ENCODE data around the gene MGST1. TPM values are rescaled to one million over a fixed set of nuclear protein-coding genes. Genes with fewer than 3 reads are reported as not detected.

MGST1 gene
- 100 to 1,000 TPM; 203 to 357 TPM for total RNA-seq
- polyA plus RNA-seq (2013, experiment 1 of 2): 209 TPM
- polyA plus RNA-seq (2013, experiment 2 of 2): 188 TPM
- long read RNA-seq, experiment 1, transcript MGST1-219 (1 exons, 1,842 nt): minor isoform, 11 of 175 reads
- long read RNA-seq, experiment 1, transcript MGST1-205 (4 exons, 914 nt): major isoform, 108 of 175 reads
- long read RNA-seq, experiment 1, partial matches to known transcripts: 34 of 175 reads
- long read RNA-seq, experiment 1, other reads (novel, unspliced or antisense): 15 of 175 reads
- long read RNA-seq, experiment 2, transcript MGST1-205 (4 exons, 914 nt): major isoform, 118 of 131 reads
- long read RNA-seq, experiment 2, partial matches to known transcripts: 1 of 131 reads
- long read RNA-seq, experiment 2, other reads (novel, unspliced or antisense): 8 of 131 reads
- long read RNA-seq, experiment 3, transcript MGST1-205 (4 exons, 914 nt): major isoform, 314 of 350 reads
- long read RNA-seq, experiment 3, partial matches to known transcripts: 8 of 350 reads
- long read RNA-seq, experiment 3, other reads (novel, unspliced or antisense): 21 of 350 reads
- long read RNA-seq, experiment 4, transcript MGST1-205 (4 exons, 914 nt): major isoform, 940 of 1,026 reads
- long read RNA-seq, experiment 4, partial matches to known transcripts: 1 of 1,026 reads
- long read RNA-seq, experiment 4, other reads (novel, unspliced or antisense): 74 of 1,026 reads

DNA sequence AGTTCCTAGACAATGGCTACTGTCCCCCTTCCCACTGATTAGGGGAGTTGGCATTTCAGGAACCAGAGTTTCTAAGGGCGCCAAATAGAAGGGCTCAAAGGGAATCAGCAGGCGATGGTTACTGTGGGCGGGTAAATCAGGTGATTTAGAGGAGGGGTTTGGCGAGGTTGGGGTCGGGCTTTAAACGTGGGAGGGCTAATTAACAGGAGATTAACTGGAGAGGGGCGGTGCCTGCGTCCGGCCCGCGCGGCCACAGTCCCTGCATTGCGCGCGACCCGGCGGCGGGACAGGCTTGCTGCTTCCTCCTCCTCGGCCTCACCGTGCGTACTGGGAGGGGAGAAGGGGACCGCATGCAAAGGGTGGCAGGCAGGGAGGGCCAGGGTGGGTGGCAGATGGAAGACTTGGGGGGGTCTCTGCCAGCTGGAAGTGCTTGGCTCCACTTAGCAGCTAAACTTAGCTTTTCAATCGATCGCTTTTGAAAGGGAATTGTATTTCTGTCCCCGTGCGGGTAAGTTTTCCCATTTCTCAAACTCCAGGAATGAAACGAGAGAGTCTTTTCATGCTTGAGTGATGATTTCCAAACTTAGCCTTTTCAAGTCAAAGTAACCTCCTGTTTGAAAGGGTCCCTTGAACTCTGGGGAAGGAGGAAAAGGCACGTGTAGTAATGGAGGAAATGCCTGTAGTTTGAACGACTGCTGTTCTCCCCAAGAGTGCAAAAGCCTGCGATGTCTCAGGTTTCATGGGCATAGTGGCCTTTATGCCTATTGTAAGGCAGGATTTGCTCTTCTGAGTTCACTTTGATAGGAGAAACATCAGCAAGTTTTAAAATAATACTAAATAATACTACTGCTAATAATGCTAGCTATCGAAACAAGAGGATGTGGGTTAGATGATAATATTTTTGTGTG, at the start of gene MGST1:
TSS of gene MGST1 (plus strand) at position 255 of the 908 bp plus-strand sequence. CDS start 6,608 bp downstream, outside the sequence.
- Histone ChIP-seq H3K27me3 (ENCODE audit: control insufficient read depth, insufficient read depth, low read length, poor library complexity, severe bottlenecking) (no peaks in the 10 kb centered on the region), H3K36me3 (ENCODE audit: control insufficient read depth, insufficient read depth, low read length) (peaks cover 14% of the 10 kb centered on the region), H3K4me3 (ENCODE audit: low read length) (peak within 1 kb of the TSS; percentile 91), H3K4me1 (ENCODE audit: control insufficient read depth, insufficient read depth, low read length) (peaks cover 4% of the 10 kb centered on the region), H3K27ac (ENCODE audit: low read depth, low read length) (peak within 1 kb of the TSS; percentile 15), H3K9ac (ENCODE audit: extremely low read depth, low read length, poor library complexity, severe bottlenecking) (peak within 1 kb of the TSS; percentile 66), H3K9me3 (ENCODE audit: control insufficient read depth, low read length) (no peaks in the 10 kb centered on the region)
- peak; percentile 98 for DNase-seq
- H3K4me1 Mint-ChIP-seq: peaks cover 38% of the 10 kb centered on the region
- TF ChIP-seq CTCF (conservative IDR thresholded peaks at IDR 0.05): no peak
- H3K27me3 Mint-ChIP-seq (ENCODE audit: insufficient read depth): no peaks in the 10 kb centered on the region
- peaks cover 3% of the 10 kb centered on the region for H3K9me3 Mint-ChIP-seq
- H3K36me3 Mint-ChIP-seq (ENCODE audit: low read depth): peaks cover 26% of the 10 kb centered on the region
- H3K4me3 Mint-ChIP-seq: peak within 1 kb of the TSS; percentile 88
- H3K27ac Mint-ChIP-seq: peak within 1 kb of the TSS; percentile 91
- WGBS, 2 experiments (ENCODE audit: insufficient coverage in 1 of 2, insufficient read length in 1 of 2): 0% methylated on average over 8 to 31 of the region's 31 CpGs

DNA sequence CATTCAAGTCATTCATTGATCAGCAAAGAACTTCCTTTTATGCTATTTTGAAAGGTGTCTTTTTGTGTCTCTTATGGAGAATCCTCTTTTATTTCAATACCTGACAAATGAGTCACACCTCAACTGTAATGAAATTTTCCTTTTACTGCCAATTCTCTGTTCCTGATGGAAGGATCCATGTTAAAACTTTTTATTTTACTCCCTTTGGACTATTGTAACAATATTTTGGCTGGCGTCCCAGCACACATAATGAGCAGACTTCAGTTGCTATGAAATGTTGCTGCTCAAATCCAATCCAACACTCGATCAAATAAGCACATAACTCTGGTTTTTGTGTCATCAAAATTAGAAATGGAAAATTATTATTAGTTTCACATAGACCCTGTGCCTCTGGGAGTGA, 48.0 kb upstream of the MGST1 start:
- no peak overlapping the region for H3K9ac ChIP-seq (ENCODE audit: extremely low read depth, low read length, poor library complexity, severe bottlenecking)
- Mint-ChIP-seq H3K27ac (peak overlapping the region; percentile 65), H3K27me3 (ENCODE audit: insufficient read depth) (no peaks in the 10 kb centered on the region), H3K4me3 (no peak overlapping the region), H3K4me1 (peaks cover 9% of the 10 kb centered on the region), H3K9me3 (no peaks in the 10 kb centered on the region), H3K36me3 (ENCODE audit: low read depth) (no peaks in the 10 kb centered on the region)
- DNase-seq: no peak
- no peaks in the 10 kb centered on the region for H3K27me3 ChIP-seq (ENCODE audit: control insufficient read depth, insufficient read depth, low read length, poor library complexity, severe bottlenecking)
- H3K36me3 ChIP-seq (ENCODE audit: control insufficient read depth, insufficient read depth, low read length): no peaks in the 10 kb centered on the region
- no peaks in the 10 kb centered on the region for H3K9me3 ChIP-seq (ENCODE audit: control insufficient read depth, low read length)
- no peak overlapping the region for H3K4me3 ChIP-seq (ENCODE audit: low read length)
- 85% methylated on average over 2 of the region's 2 CpGs; no CpG with 5 or more reads in 1 of the 2 experiments for WGBS, 2 experiments (ENCODE audit: insufficient coverage in 1 of 2, insufficient read length in 1 of 2)
- no peaks in the 10 kb centered on the region for H3K4me1 ChIP-seq (ENCODE audit: control insufficient read depth, insufficient read depth, low read length)
- no peak for TF ChIP-seq CTCF (conservative IDR thresholded peaks at IDR 0.05)
- no peak overlapping the region for H3K27ac ChIP-seq (ENCODE audit: low read depth, low read length)

DNA sequence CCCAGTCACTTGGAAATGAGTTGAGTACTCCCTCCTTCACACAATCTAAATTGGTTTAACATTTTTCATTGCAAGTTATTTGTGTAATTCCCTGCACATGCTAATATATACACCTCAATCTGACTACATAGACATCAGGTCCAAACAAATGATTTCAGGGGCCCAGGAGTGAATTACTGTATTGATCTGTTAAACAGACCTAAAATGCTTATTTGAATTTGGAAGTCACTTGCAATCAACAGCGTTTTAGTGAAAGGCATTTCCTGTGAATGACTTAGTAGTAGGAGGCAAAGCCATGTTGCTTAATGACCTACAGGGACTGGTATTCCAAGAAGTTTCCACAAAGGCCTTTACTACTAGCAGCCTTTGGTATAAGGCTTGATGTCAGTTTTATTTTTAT, 47.3 kb upstream of the MGST1 start:
- DNase-seq: no peak
- Histone ChIP-seq H3K27ac (ENCODE audit: low read depth, low read length) (no peak overlapping the region), H3K9me3 (ENCODE audit: control insufficient read depth, low read length) (no peaks in the 10 kb centered on the region), H3K27me3 (ENCODE audit: control insufficient read depth, insufficient read depth, low read length, poor library complexity, severe bottlenecking) (no peaks in the 10 kb centered on the region), H3K9ac (ENCODE audit: extremely low read depth, low read length, poor library complexity, severe bottlenecking) (no peak overlapping the region), H3K36me3 (ENCODE audit: control insufficient read depth, insufficient read depth, low read length) (no peaks in the 10 kb centered on the region), H3K4me1 (ENCODE audit: control insufficient read depth, insufficient read depth, low read length) (no peaks in the 10 kb centered on the region), H3K4me3 (ENCODE audit: low read length) (no peak overlapping the region)
- peaks cover 9% of the 10 kb centered on the region for H3K4me1 Mint-ChIP-seq
- no peak for TF ChIP-seq CTCF (conservative IDR thresholded peaks at IDR 0.05)
- no peaks in the 10 kb centered on the region for H3K9me3 Mint-ChIP-seq
- H3K36me3 Mint-ChIP-seq (ENCODE audit: low read depth): no peaks in the 10 kb centered on the region
- WGBS, 2 experiments (ENCODE audit: insufficient coverage in 1 of 2, insufficient read length in 1 of 2): 41% methylated on average over 1 of the region's 1 CpG; no CpG with 5 or more reads in 1 of the 2 experiments
- peak overlapping the region; percentile 65 for H3K27ac Mint-ChIP-seq
- no peaks in the 10 kb centered on the region for H3K27me3 Mint-ChIP-seq (ENCODE audit: insufficient read depth)
- H3K4me3 Mint-ChIP-seq: no peak overlapping the region

Data from endodermal cell (in vitro differentiated cells).